DOHH2 (cell line): ENCODE data around the gene LAMA5.

ENCODE experiments used
- EZH2phosphoT487 ChIP-seq: fragments of 200-600 bp; sonication (generic); IDR thresholded peaks from 2 replicates; pipeline ENCODE4 v1.6.1; 2017; ENCODE audit warnings: borderline replicate concordance, mild to moderate bottlenecking, antibody characterized with exemption, low read length, moderate library complexity, mixed read lengths
- TF ChIP-seq, protein P1 (sequence below): fragments of 200-600 bp; sonication (generic); IDR thresholded peaks from one replicate; pipeline ENCODE4 v1.5.1; 2014; ENCODE audit warnings: antibody characterized with exemption, mild to moderate bottlenecking, low read depth, low read length; ENCODE audit not compliant: poor library complexity, severe bottlenecking

DNA sequence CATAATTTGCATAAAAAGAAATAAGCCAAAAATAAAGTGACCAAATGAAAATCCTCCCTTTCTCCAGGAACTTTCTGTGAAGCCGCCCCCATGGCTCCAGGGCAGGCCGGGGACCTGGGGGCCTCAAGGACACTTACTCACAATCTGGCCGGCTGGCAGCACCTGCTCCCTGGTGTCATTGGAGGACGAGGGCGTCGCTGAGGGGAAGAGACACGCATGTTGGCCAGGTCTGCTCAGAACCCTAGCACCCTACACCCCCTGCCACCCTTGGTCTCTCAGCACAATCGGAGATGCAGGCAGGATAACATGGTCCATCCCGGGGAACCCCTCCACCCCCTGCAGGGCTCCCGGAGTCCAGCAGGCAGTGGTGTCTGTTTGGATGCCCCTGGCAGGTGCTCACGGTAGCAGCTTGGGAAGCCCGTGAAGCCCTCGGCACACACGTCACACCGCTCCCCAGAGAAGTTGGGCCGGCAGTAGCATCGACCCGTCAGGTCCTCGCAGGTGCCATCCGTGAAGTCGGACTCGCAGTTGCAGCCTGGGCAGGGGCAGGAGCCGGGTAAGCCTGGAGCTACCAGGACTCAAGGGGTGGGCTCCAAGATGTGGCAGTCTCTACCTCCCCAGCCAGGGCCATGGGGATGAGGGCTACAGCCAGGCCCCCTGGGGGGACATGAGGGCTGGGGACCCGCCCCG, 21.3 kb downstream of the LAMA5 start:
- TF ChIP-seq EZH2phosphoT487: no peak
- TF ChIP-seq, protein P1, sequence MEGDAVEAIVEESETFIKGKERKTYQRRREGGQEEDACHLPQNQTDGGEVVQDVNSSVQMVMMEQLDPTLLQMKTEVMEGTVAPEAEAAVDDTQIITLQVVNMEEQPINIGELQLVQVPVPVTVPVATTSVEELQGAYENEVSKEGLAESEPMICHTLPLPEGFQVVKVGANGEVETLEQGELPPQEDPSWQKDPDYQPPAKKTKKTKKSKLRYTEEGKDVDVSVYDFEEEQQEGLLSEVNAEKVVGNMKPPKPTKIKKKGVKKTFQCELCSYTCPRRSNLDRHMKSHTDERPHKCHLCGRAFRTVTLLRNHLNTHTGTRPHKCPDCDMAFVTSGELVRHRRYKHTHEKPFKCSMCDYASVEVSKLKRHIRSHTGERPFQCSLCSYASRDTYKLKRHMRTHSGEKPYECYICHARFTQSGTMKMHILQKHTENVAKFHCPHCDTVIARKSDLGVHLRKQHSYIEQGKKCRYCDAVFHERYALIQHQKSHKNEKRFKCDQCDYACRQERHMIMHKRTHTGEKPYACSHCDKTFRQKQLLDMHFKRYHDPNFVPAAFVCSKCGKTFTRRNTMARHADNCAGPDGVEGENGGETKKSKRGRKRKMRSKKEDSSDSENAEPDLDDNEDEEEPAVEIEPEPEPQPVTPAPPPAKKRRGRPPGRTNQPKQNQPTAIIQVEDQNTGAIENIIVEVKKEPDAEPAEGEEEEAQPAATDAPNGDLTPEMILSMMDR: no peak
